ENCODE results near the gene CTNND2.

GRCh38 chr5:11422342-11422741 is 481.9 kb downstream of the CTNND2 start:
- TF ChIP-seq SP1 (IDR thresholded peaks at IDR 0.05) = no peak
- no peak for TF ChIP-seq PKNOX1 (IDR thresholded peaks at IDR 0.05)
- no peak for TF ChIP-seq FOXM1 (IDR thresholded peaks at IDR 0.05; ENCODE audit: borderline replicate concordance)
- TF ChIP-seq FOXA1 (IDR thresholded peaks at IDR 0.05) = no peak
- TF ChIP-seq NFRKB (IDR thresholded peaks at IDR 0.05) = no peak

Data from HEK293T (cell line).